GM18502 (cell line): ENCODE data around the gene PIEZO2.
"Not testable (repeated sequence)": the region's sequence is repeated elsewhere in the genome, so short reads cannot be mapped to it uniquely, and the experiment has no call there.

Experiments used
- ATAC-seq: cut with Tn5 transposase; IDR thresholded peaks from one replicate; pipeline ENCODE4 v1.9.1; 2021; ENCODE audit warnings: mild to moderate bottlenecking; ENCODE audit not compliant: unreplicated experiment, poor library complexity

PIEZO2 gene

GRCh38 chr18:11149441-11150270 lies at the start of gene PIEZO2:
Gene PIEZO2 (minus strand): TSS chr18:11149569. CDS start chr18:11148588, 981 bp downstream.
- peak; percentile 88 for ATAC-seq

GRCh38 chr18:11183637-11184036 lies 34.3 kb upstream of the PIEZO2 start:
- ATAC-seq, result no peak

GRCh38 chr18:11181629-11182028 lies 32.3 kb upstream of the PIEZO2 start:
- ATAC-seq, result not testable (repeated sequence)

- no peak for ATAC-seq
These were observed 30.7 kb upstream of the PIEZO2 start for GRCh38 chr18:11179959-11180519.

- ATAC-seq, result no peak
These were observed 29.7 kb upstream of the PIEZO2 start for GRCh38 chr18:11178951-11179549.

- ATAC-seq, result no peak
These were observed 28.0 kb upstream of the PIEZO2 start for GRCh38 chr18:11177382-11177781.

- ATAC-seq, result no peak
These were observed 27.1 kb upstream of the PIEZO2 start for GRCh38 chr18:11176481-11176881.

GRCh38 chr18:11175266-11175979 lies 26.1 kb upstream of the PIEZO2 start:
- ATAC-seq, result no peak

- not testable (repeated sequence) for ATAC-seq
These were observed 24.8 kb upstream of the PIEZO2 start for GRCh38 chr18:11174179-11174578.

GRCh38 chr18:11167778-11168177 lies 18.4 kb upstream of the PIEZO2 start:
- ATAC-seq, result no peak

- ATAC-seq, result no peak
These were observed 16.6 kb upstream of the PIEZO2 start for GRCh38 chr18:11165952-11166351.

- no peak for ATAC-seq
These were observed 15.8 kb upstream of the PIEZO2 start for GRCh38 chr18:11165138-11165537.

GRCh38 chr18:11163665-11164064 lies 14.3 kb upstream of the PIEZO2 start:
- no peak for ATAC-seq

GRCh38 chr18:11162889-11163288 lies 13.5 kb upstream of the PIEZO2 start:
- ATAC-seq, result no peak

GRCh38 chr18:11162462-11162861 lies 13.1 kb upstream of the PIEZO2 start:
- no peak for ATAC-seq

GRCh38 chr18:11160313-11160712 lies 10.9 kb upstream of the PIEZO2 start:
- ATAC-seq, result no peak

GRCh38 chr18:11159844-11160243 lies 10.5 kb upstream of the PIEZO2 start:
- no peak for ATAC-seq

GRCh38 chr18:11156978-11157377 lies 7.6 kb upstream of the PIEZO2 start:
- ATAC-seq, result no peak

GRCh38 chr18:11155034-11155759 lies 5.8 kb upstream of the PIEZO2 start:
- no peak for ATAC-seq

- ATAC-seq, result no peak
These were observed 5.1 kb upstream of the PIEZO2 start for GRCh38 chr18:11154368-11154989.
